SK-N-SH (cell line): ENCODE measurements around the gene RAD51B. TPM values are rescaled to one million over a fixed set of nuclear protein-coding genes. Genes with fewer than 3 reads are reported as not detected.

Experiments used
- CTCF ChIA-PET: fragments of 300-600, 350-600 bp; formaldehyde crosslinking; extraction: SDS; loops from one replicate; lab custom pipeline; 2021; lab: Yijun Ruan, JAX
- POLR2A ChIA-PET: fragments of 350-600 bp; sonication (Branson Sonifier 250); formaldehyde crosslinking; extraction: SDS; loops from one replicate; lab custom pipeline; 2020; ENCODE audit warnings: antibody characterized with exemption, inconsistent platforms; lab: Yijun Ruan, JAX
- DNase-seq: peaks from one replicate; pipeline ENCODE4 v3.0.0; 2012
- H2AFZ ChIP-seq: fragments of 200-600 bp; sonication (generic); 2 replicates; pipeline ENCODE4 v1.8.1; 2016; ENCODE audit warnings: antibody characterized with exemption, mild to moderate bottlenecking, low read depth
- H3F3A ChIP-seq: fragments of 200-600 bp; sonication (generic); replicated peaks from 2 replicates; pipeline ENCODE3; 2016; ENCODE audit warnings: antibody characterized with exemption, mild to moderate bottlenecking; ENCODE audit not compliant: insufficient read depth
- H3K27ac ChIP-seq, 2 experiments: fragments of 200-500 bp in 1 of 2; fragments of 200-600 bp in 1 of 2; sonication (Bioruptor generic) in 1 of 2; sonication (generic), shearing (Covaris generic) in 1 of 2; 2 replicates each; pipeline versions ENCODE4 v1.5.1 to v1.6.1; 2014 to 2016; ENCODE audit warnings: low read depth in 2 of 2, inconsistent platforms in 1 of 2, low read length in 1 of 2, mild to moderate bottlenecking in 1 of 2, mixed read lengths in 1 of 2
- H3K27me3 ChIP-seq: fragments of 200-600 bp; sonication (generic), shearing (Covaris generic); 2 replicates; pipeline ENCODE4 v1.6.1; 2016; ENCODE audit warnings: mixed run types; ENCODE audit not compliant: insufficient read depth
- H3K36me3 ChIP-seq, 2 experiments: fragments of 200-500 bp in 1 of 2; fragments of 200-600 bp in 1 of 2; sonication (Bioruptor generic) in 1 of 2; sonication (generic) in 1 of 2; replicated peaks in 1 of 2; 2 replicates each; pipeline versions ENCODE3 to v1.5.1; 2014 to 2016; ENCODE audit warnings: low read length in 1 of 2, mild to moderate bottlenecking in 1 of 2; ENCODE audit not compliant: insufficient read depth in 2 of 2, control insufficient read depth in 1 of 2
- H3K4me1 ChIP-seq, 2 experiments: fragments of 200-500 bp in 1 of 2; fragments of 200-600 bp in 1 of 2; sonication (Bioruptor generic) in 1 of 2; sonication (generic), shearing (Covaris generic) in 1 of 2; 2 replicates each; pipeline versions ENCODE4 v1.5.1 to v1.6.1; 2014 to 2016; ENCODE audit warnings: low read depth in 1 of 2, low read length in 1 of 2, mixed run types in 1 of 2; ENCODE audit not compliant: insufficient read depth in 2 of 2, control insufficient read depth in 1 of 2
- H3K4me2 ChIP-seq: fragments of 200-600 bp; sonication (generic), shearing (Covaris generic); 2 replicates; pipeline ENCODE4 v1.6.1; 2017; ENCODE audit warnings: mixed run types
- H3K4me3 ChIP-seq, 2 experiments: fragments of 200-500 bp in 1 of 2; fragments of 200-600 bp in 1 of 2; sonication (Bioruptor generic) in 1 of 2; sonication (generic), shearing (Covaris generic) in 1 of 2; 2 replicates each; pipeline versions ENCODE4 v1.5.1 to v1.8.1; 2014 to 2016; ENCODE audit warnings: low read depth in 2 of 2, inconsistent platforms in 1 of 2, low read length in 1 of 2, mild to moderate bottlenecking in 1 of 2, mixed read lengths in 1 of 2, moderate library complexity in 1 of 2
- H3K79me2 ChIP-seq: fragments of 200-600 bp; sonication (generic); 2 replicates; pipeline ENCODE4 v1.8.1; 2017; ENCODE audit warnings: mild to moderate bottlenecking; ENCODE audit not compliant: insufficient read depth
- H3K9ac ChIP-seq: fragments of 200-600 bp; sonication (generic); 2 replicates; pipeline ENCODE4 v1.6.1; 2017; ENCODE audit warnings: mixed run types
- H3K9me2 ChIP-seq: fragments of 200-600 bp; sonication (generic); 2 replicates; pipeline ENCODE4 v1.6.1; 2017; ENCODE audit warnings: mixed run types
- H3K9me3 ChIP-seq: fragments of 200-600 bp; sonication (generic); 2 replicates; pipeline ENCODE4 v1.6.1; 2017; ENCODE audit warnings: mixed run types, mild to moderate bottlenecking, moderate library complexity
- H4K20me1 ChIP-seq: fragments of 200-600 bp; sonication (generic); 2 replicates; pipeline ENCODE4 v1.6.1; 2017; ENCODE audit warnings: mild to moderate bottlenecking, mixed run types; ENCODE audit not compliant: insufficient read depth
- CHD2 ChIP-seq: fragments of 150-350 bp; IDR thresholded peaks from 2 replicates; pipeline ENCODE4 v1.6.1; 2018; ENCODE audit warnings: low read length; ENCODE audit not compliant: partially characterized antibody
- ELF1 ChIP-seq: IDR thresholded peaks from 2 replicates; pipeline ENCODE4 v1.4.0; 2012
- EP300 ChIP-seq, 2 experiments: IDR thresholded peaks; 2 replicates each; pipeline versions ENCODE4 v1.4.0 to v1.6.1; 2012; ENCODE audit warnings: borderline replicate concordance in 1 of 2, low read depth in 1 of 2, low read length in 1 of 2
- FOSL2 ChIP-seq: IDR thresholded peaks from 2 replicates; pipeline ENCODE4 v1.4.0; 2012; ENCODE audit warnings: low read depth, mild to moderate bottlenecking, moderate library complexity, borderline replicate concordance
- FOXJ3 ChIP-seq: sonication (generic); formaldehyde crosslinking; IDR thresholded peaks from 2 replicates; pipeline ENCODE4 v1.5.1; 2020; ENCODE audit warnings: mild to moderate bottlenecking, missing genetic modification reagents
- FOXM1 ChIP-seq: IDR thresholded peaks from 2 replicates; pipeline ENCODE4 v1.4.0; 2012; ENCODE audit warnings: low read depth, mild to moderate bottlenecking
- GABPA ChIP-seq: IDR thresholded peaks from 2 replicates; pipeline ENCODE4 v1.4.0; 2012; ENCODE audit warnings: low read depth, mild to moderate bottlenecking
- GATA2 ChIP-seq: sonication (generic); formaldehyde crosslinking; IDR thresholded peaks from 2 replicates; pipeline ENCODE4 v1.5.0; 2020; ENCODE audit warnings: mild to moderate bottlenecking, missing genetic modification reagents
- NFIC ChIP-seq: IDR thresholded peaks from 2 replicates; pipeline ENCODE4 v1.4.0; 2012; ENCODE audit warnings: borderline replicate concordance
- NRF1 ChIP-seq: IDR thresholded peaks from 2 replicates; pipeline ENCODE4 v1.6.1; 2012; ENCODE audit warnings: low read depth, mild to moderate bottlenecking, low read length
- POLR2AphosphoS5 ChIP-seq: IDR thresholded peaks from 2 replicates; pipeline ENCODE4 v1.6.1; 2012; ENCODE audit warnings: low read depth, low read length
- RAD21 ChIP-seq: IDR thresholded peaks from 2 replicates; pipeline ENCODE4 v1.6.1; 2012; ENCODE audit warnings: mild to moderate bottlenecking, low read length
- RCOR1 ChIP-seq: fragments of 150-350 bp; IDR thresholded peaks from 2 replicates; pipeline ENCODE4 v1.6.1; 2017; ENCODE audit warnings: antibody characterized with exemption, low read length
- RFX5 ChIP-seq: IDR thresholded peaks from 2 replicates; pipeline ENCODE4 v1.6.1; 2012; ENCODE audit warnings: mild to moderate bottlenecking, improper control_type of control experiment, low read length
- SMC3 ChIP-seq: IDR thresholded peaks from 2 replicates; pipeline ENCODE4 v1.6.1; 2012; ENCODE audit warnings: low read depth, low read length, improper control_type of control experiment
- TAF1 ChIP-seq: IDR thresholded peaks from 2 replicates; pipeline ENCODE4 v1.6.1; 2012; ENCODE audit warnings: low read depth, mild to moderate bottlenecking, low read length, moderate library complexity, borderline replicate concordance
- TCF12 ChIP-seq: IDR thresholded peaks from 2 replicates; pipeline ENCODE4 v1.4.0; 2012
- WGBS: methylation state at CpG from one replicate; pipeline ENCODE4 v1.1.6; 2017; ENCODE audit warnings: low lambda C conversion rate; 5-methylcytosine and 5-hydroxymethylcytosine counted together
- polyA plus RNA-seq, 3 experiments: library from polyadenylated mRNA; depleted of rRNA; stranded (reverse); fragments of >200 nt; gene quantifications; 2 replicates each; pipeline ENCODE4 v1.2.3, GENCODE V29; 2012
- TF ChIP-seq, protein P1 (sequence below): IDR thresholded peaks from 2 replicates; pipeline ENCODE4 v1.4.0; 2012; ENCODE audit warnings: low read depth, borderline replicate concordance
- TF ChIP-seq, protein P2 (sequence below): IDR thresholded peaks from 2 replicates; pipeline ENCODE4 v1.4.0; 2012; ENCODE audit warnings: low read depth
- TF ChIP-seq, protein P3 (sequence below): IDR thresholded peaks from 2 replicates; pipeline ENCODE4 v1.4.0; 2012; ENCODE audit warnings: low read depth, borderline replicate concordance
- TF ChIP-seq, protein P4 (sequence below): IDR thresholded peaks from 2 replicates; pipeline ENCODE4 v1.6.1; 2012; ENCODE audit warnings: mild to moderate bottlenecking, low read depth, low read length, moderate library complexity

RAD51B gene
- polyA plus RNA-seq, 1 of the 3 experiments (the other 2 are of a cell fraction) = 6.0 TPM

DNA sequence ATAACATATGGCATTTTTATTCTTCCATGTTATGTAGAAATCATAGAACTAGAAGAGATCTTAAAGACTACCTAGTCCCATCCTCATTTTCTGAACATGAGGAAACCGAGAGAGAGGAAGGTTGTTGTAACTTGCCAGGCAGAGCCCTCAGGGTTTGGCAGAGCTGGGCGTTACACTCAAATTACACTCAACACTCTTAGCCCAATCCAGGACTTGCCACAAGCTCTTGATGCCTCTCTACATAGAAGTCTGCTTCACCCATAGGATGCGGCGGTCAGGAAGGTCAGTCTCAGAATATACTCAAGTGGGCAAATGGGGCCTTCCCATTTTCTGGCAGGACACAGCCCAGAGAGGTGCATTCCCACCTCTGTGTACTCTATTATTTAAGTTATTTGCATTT lies 765.2 kb downstream of the RAD51B start:
- no peak overlapping the region for H3K4me2 ChIP-seq
- WGBS = 96% methylated on average over 4 of the region's 4 CpGs
- H3K9me3 ChIP-seq = no peaks in the 10 kb centered on the region
- H3K27me3 ChIP-seq = no peaks in the 10 kb centered on the region
- H4K20me1 ChIP-seq = no peaks in the 10 kb centered on the region
- ChIA-PET CTCF (interaction anchor here (0.6 to 2.1 kb wide), 3 partner anchors 11 to 648 kb away, joined by 3 to 6 read pairs (median 4); no protein-coding TSS in a partner anchor), POLR2A (no interaction called here)
- peak overlapping the region; percentile 59 to 89; a peak in 3 of 4 replicates for H3K27ac ChIP-seq
- no peak for DNase-seq
- TF ChIP-seq NRF1 = no peak
- TF ChIP-seq GABPA = no peak
- TF ChIP-seq FOXM1 = no peak
- H3K79me2 ChIP-seq = no peaks in the 10 kb centered on the region
- no peak overlapping the region for H3K4me3 ChIP-seq
- H3K36me3 ChIP-seq = no peaks in the 10 kb centered on the region
- H3K9me2 ChIP-seq = no peaks in the 10 kb centered on the region
- no peak overlapping the region for H2AFZ ChIP-seq
- no peak overlapping the region for H3K9ac ChIP-seq
- H3K4me1 ChIP-seq = peaks cover 41 to 42% of the 10 kb centered on the region in 2 experiments
- H3F3A ChIP-seq = peaks cover 3% of the 10 kb centered on the region

DNA sequence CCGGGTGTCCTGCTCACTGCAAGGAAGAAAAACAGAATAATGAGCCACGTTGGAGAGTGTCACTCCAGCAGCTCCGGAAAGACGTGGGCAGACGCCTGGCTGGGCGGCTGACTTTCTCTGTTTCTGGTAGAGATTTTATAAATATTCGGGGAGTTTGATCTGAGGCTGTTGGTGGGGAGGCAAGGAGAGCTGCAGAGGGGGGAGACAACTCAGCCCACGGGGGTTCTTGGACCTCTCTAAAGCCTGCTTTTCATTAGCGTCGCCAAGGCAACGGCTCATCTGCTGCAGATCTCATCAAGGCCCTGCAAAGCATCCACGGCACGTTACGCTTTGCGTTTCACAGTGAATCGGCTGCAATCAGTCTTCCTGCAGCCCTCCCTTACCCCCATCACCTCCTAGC lies 766.1 kb downstream of the RAD51B start:
- Histone ChIP-seq H3K4me2 (peak overlapping the region; percentile 49; the same call in 1 of the 2 replicates), H3K9me2 (no peaks in the 10 kb centered on the region), H3K36me3 (no peaks in the 10 kb centered on the region), H4K20me1 (no peaks in the 10 kb centered on the region), H3F3A (peaks cover 3% of the 10 kb centered on the region), H2AFZ (peak overlapping the region; percentile 79; the same call in 1 of the 2 replicates), H3K9ac (no peak overlapping the region), H3K9me3 (no peaks in the 10 kb centered on the region), H3K4me3 (no peak overlapping the region), H3K4me1 (peaks cover 47 to 51% of the 10 kb centered on the region in 2 experiments), H3K27ac (peak overlapping the region; percentile 59 to 89; a peak in 3 of 4 replicates)
- ChIA-PET POLR2A (interaction anchor here (0.7 kb wide), 1 partner anchor 193 kb away, joined by 3 read pairs; no protein-coding TSS in a partner anchor), CTCF (interaction anchor here (1.4 kb wide), 1 partner anchor 69 kb away, joined by 3 read pairs; no protein-coding TSS in a partner anchor)
- peak; percentile 81 for DNase-seq
- 23% methylated on average over 11 of the region's 16 CpGs for WGBS
- TF ChIP-seq RAD21 (peak; percentile 47), POLR2AphosphoS5 (0 out of 2 replicates have a peak, but pooled peaks have one; percentile 21), CHD2 (peak; percentile 44), FOXJ3 (CRISPR knock-in tag) (0 out of 2 replicates have a peak, but pooled peaks have one; percentile 59), NFIC (no peak), GABPA (no peak), FOSL2 (no peak), TCF12 (peak; percentile 78), RCOR1 (peak; percentile 43), RFX5 (no peak), ELF1 (no peak), EP300 (IDR thresholded peaks at IDR 0.05; ENCODE audit: borderline replicate concordance in 1 of 2, low read depth in 1 of 2, low read length in 1 of 2) (peak in 1 of 2 experiments; percentile 85; a peak in 2 of 4 replicates), SMC3 (no peak), TAF1 (no peak), NRF1 (no peak), GATA2 (CRISPR knock-in tag) (peak; percentile 86)
- TF ChIP-seq, protein P1, sequence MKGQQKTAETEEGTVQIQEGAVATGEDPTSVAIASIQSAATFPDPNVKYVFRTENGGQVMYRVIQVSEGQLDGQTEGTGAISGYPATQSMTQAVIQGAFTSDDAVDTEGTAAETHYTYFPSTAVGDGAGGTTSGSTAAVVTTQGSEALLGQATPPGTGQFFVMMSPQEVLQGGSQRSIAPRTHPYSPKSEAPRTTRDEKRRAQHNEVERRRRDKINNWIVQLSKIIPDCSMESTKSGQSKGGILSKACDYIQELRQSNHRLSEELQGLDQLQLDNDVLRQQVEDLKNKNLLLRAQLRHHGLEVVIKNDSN = no peak
- TF ChIP-seq, protein P2, sequence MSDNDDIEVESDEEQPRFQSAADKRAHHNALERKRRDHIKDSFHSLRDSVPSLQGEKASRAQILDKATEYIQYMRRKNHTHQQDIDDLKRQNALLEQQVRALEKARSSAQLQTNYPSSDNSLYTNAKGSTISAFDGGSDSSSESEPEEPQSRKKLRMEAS = no peak
- TF ChIP-seq, protein P3, sequence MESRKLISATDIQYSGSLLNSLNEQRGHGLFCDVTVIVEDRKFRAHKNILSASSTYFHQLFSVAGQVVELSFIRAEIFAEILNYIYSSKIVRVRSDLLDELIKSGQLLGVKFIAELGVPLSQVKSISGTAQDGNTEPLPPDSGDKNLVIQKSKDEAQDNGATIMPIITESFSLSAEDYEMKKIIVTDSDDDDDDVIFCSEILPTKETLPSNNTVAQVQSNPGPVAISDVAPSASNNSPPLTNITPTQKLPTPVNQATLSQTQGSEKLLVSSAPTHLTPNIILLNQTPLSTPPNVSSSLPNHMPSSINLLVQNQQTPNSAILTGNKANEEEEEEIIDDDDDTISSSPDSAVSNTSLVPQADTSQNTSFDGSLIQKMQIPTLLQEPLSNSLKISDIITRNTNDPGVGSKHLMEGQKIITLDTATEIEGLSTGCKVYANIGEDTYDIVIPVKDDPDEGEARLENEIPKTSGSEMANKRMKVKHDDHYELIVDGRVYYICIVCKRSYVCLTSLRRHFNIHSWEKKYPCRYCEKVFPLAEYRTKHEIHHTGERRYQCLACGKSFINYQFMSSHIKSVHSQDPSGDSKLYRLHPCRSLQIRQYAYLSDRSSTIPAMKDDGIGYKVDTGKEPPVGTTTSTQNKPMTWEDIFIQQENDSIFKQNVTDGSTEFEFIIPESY = no peak
- TF ChIP-seq, protein P4, sequence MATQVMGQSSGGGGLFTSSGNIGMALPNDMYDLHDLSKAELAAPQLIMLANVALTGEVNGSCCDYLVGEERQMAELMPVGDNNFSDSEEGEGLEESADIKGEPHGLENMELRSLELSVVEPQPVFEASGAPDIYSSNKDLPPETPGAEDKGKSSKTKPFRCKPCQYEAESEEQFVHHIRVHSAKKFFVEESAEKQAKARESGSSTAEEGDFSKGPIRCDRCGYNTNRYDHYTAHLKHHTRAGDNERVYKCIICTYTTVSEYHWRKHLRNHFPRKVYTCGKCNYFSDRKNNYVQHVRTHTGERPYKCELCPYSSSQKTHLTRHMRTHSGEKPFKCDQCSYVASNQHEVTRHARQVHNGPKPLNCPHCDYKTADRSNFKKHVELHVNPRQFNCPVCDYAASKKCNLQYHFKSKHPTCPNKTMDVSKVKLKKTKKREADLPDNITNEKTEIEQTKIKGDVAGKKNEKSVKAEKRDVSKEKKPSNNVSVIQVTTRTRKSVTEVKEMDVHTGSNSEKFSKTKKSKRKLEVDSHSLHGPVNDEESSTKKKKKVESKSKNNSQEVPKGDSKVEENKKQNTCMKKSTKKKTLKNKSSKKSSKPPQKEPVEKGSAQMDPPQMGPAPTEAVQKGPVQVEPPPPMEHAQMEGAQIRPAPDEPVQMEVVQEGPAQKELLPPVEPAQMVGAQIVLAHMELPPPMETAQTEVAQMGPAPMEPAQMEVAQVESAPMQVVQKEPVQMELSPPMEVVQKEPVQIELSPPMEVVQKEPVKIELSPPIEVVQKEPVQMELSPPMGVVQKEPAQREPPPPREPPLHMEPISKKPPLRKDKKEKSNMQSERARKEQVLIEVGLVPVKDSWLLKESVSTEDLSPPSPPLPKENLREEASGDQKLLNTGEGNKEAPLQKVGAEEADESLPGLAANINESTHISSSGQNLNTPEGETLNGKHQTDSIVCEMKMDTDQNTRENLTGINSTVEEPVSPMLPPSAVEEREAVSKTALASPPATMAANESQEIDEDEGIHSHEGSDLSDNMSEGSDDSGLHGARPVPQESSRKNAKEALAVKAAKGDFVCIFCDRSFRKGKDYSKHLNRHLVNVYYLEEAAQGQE = no peak
- TF ChIP-seq, all 33 proteins: peak for 8
- no peaks in the 10 kb centered on the region for H3K27me3 ChIP-seq
- H3K79me2 ChIP-seq = no peaks in the 10 kb centered on the region
